Measurements from ENCODE around the gene TGM6. TPM values are rescaled to one million over a fixed set of nuclear protein-coding genes. Genes with fewer than 3 reads are reported as not detected.

Gene TGM6
- total RNA-seq, 1 donor from 2014 or later = not detected

- Histone ChIP-seq H3K36me3 (no peaks in the 10 kb centered on the region), H3K27me3 (ENCODE audit: low read depth) (no peaks in the 10 kb centered on the region)
Observed at GRCh38 chr20:2451939-2452732, 71.4 kb downstream of the TGM6 start.

GRCh38 chr20:2453792-2454191, 73.1 kb downstream of the TGM6 start:
- Histone ChIP-seq H3K36me3 (no peaks in the 10 kb centered on the region), H3K9me3 (replicated peaks) (no peaks in the 10 kb centered on the region), H3K4me1 (no peaks in the 10 kb centered on the region), H3K27me3 (ENCODE audit: low read depth) (no peaks in the 10 kb centered on the region), H3K27ac (replicated peaks) (no peak overlapping the region), H3K4me3 (no peak overlapping the region)
- DNase-seq = no peak
- intact Hi-C loops (cut with micrococcal nuclease) = loop anchor here (5.0 kb wide), 1 partner anchor 246 kb away; no protein-coding TSS in a partner anchor
- no peak for TF ChIP-seq CTCF (IDR thresholded peaks at IDR 0.05; ENCODE audit: borderline replicate concordance)

More at GRCh38 chr20:2451939-2452732, 71.4 kb downstream of the TGM6 start:
- Histone ChIP-seq H3K27ac (replicated peaks) (no peak overlapping the region), H3K9me3 (replicated peaks) (peaks cover 4% of the 10 kb centered on the region), H3K4me3 (no peak overlapping the region), H3K4me1 (no peaks in the 10 kb centered on the region)
- intact Hi-C loops (cut with micrococcal nuclease) = loop anchor here (5.0 kb wide), 1 partner anchor 245 kb away; no protein-coding TSS in a partner anchor
- DNase-seq = peak; percentile 42
- TF ChIP-seq CTCF (IDR thresholded peaks at IDR 0.05; ENCODE audit: borderline replicate concordance) = peak; percentile 87

- no peaks in the 10 kb centered on the region for H3K4me1 ChIP-seq
- no peaks in the 10 kb centered on the region for H3K9me3 ChIP-seq (replicated peaks)
- peaks cover 19% of the 10 kb centered on the region for H3K36me3 ChIP-seq
- no peak for DNase-seq
- intact Hi-C loops (cut with micrococcal nuclease) = no loop called here
- no peak overlapping the region for H3K4me3 ChIP-seq
- TF ChIP-seq CTCF (IDR thresholded peaks at IDR 0.05; ENCODE audit: borderline replicate concordance) = no peak
- no peaks in the 10 kb centered on the region for H3K27me3 ChIP-seq (ENCODE audit: low read depth)
- H3K27ac ChIP-seq (replicated peaks) = no peak overlapping the region
Observed at GRCh38 chr20:2455771-2456497, 75.2 kb downstream of the TGM6 start.

- H3K4me3 ChIP-seq = no peak overlapping the region
- no peak overlapping the region for H3K27ac ChIP-seq (replicated peaks)
- TF ChIP-seq CTCF (IDR thresholded peaks at IDR 0.05; ENCODE audit: borderline replicate concordance) = no peak
- H3K27me3 ChIP-seq (ENCODE audit: low read depth) = no peaks in the 10 kb centered on the region
- peaks cover 49% of the 10 kb centered on the region for H3K36me3 ChIP-seq
- no peak for DNase-seq
- intact Hi-C loops (cut with micrococcal nuclease) = no loop called here
- no peaks in the 10 kb centered on the region for H3K4me1 ChIP-seq
- H3K9me3 ChIP-seq (replicated peaks) = no peaks in the 10 kb centered on the region
Observed at GRCh38 chr20:2458919-2459499, 78.3 kb downstream of the TGM6 start.

GRCh38 chr20:2459981-2460751, 79.5 kb downstream of the TGM6 start:
- DNase-seq = no peak
- no peaks in the 10 kb centered on the region for H3K9me3 ChIP-seq (replicated peaks)
- H3K36me3 ChIP-seq = peaks cover 61% of the 10 kb centered on the region
- H3K27ac ChIP-seq (replicated peaks) = no peak overlapping the region
- intact Hi-C loops (cut with micrococcal nuclease) = no loop called here
- H3K4me1 ChIP-seq = no peaks in the 10 kb centered on the region
- TF ChIP-seq CTCF (IDR thresholded peaks at IDR 0.05; ENCODE audit: borderline replicate concordance) = no peak
- H3K4me3 ChIP-seq = no peak overlapping the region
- H3K27me3 ChIP-seq (ENCODE audit: low read depth) = no peaks in the 10 kb centered on the region
